Mucosa of rectum (tissue), 2 donors: ENCODE measurements around the gene LIPT2.
A peak's percentile ranks its signal among the peaks of the same experiment; 100 is the strongest.

Source experiments
- H3K27ac ChIP-seq, 2 donors: one replicate each; pipeline ENCODE4 v1.7.0; 2013; ENCODE audit warnings: inconsistent platforms in 2 of 2, low read depth in 2 of 2, low read length in 2 of 2
- H3K27me3 ChIP-seq, 2 donors: one replicate each; pipeline ENCODE4 v1.7.0; 2013; ENCODE audit warnings: low read length in 2 of 2; ENCODE audit not compliant: control insufficient read depth in 2 of 2, insufficient read depth in 2 of 2
- H3K36me3 ChIP-seq, 2 donors: one replicate each; pipeline ENCODE4 v1.7.0; 2013; ENCODE audit warnings: low read length in 2 of 2; ENCODE audit not compliant: control insufficient read depth in 2 of 2, insufficient read depth in 2 of 2
- H3K4me1 ChIP-seq, 2 donors: one replicate each; pipeline ENCODE4 v1.7.0; 2013; ENCODE audit warnings: low read length in 2 of 2, mild to moderate bottlenecking in 1 of 2; ENCODE audit not compliant: control insufficient read depth in 2 of 2, insufficient read depth in 2 of 2
- H3K4me3 ChIP-seq, 2 donors: one replicate each; pipeline ENCODE4 v1.7.0; 2013; ENCODE audit warnings: low read length in 2 of 2
- H3K9ac ChIP-seq, 2 donors: one replicate each; pipeline ENCODE4 v1.7.0; 2013; ENCODE audit warnings: low read length in 2 of 2, low read depth in 1 of 2, mild to moderate bottlenecking in 1 of 2
- H3K9me3 ChIP-seq, 2 donors: one replicate each; pipeline ENCODE4 v1.7.0; 2013; ENCODE audit warnings: low read length in 2 of 2; ENCODE audit not compliant: control insufficient read depth in 2 of 2
- donor health status: healthy.
- donor health status: Normal muscosa, but diverticular disease.

The LIPT2 gene

DNA sequence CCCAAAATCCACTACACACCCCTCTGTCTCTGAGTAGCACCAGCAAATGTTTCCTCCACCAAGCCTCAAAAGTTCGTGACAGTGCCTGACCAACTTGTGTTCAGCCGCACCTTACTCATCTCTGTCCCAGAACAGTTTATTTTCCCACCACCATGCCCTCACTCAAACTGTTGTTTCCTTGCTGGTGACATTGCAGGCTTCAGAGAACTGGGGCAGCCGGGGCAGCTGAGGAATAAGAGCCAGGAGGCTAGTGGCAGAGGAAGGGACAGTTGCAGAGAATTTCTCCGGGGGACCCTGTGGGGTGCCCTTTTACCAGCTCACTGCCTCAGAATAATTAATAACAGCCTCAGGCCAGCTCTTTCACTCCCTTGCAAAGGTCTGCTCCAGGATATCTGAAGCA, 25.5 kb downstream of the LIPT2 start:
- peaks cover 0 to 3% of the 10 kb centered on the region in 2 donors for H3K36me3 ChIP-seq
- H3K27ac ChIP-seq: peak overlapping the region; percentile 80 to 82
- H3K4me1 ChIP-seq: peaks cover 8 to 39% of the 10 kb centered on the region in 2 donors
- H3K4me3 ChIP-seq: no peak overlapping the region
- H3K27me3 ChIP-seq: no peaks in the 10 kb centered on the region
- H3K9ac ChIP-seq: peak overlapping the region in 1 of 2 donors; percentile 82
- no peaks in the 10 kb centered on the region for H3K9me3 ChIP-seq

DNA sequence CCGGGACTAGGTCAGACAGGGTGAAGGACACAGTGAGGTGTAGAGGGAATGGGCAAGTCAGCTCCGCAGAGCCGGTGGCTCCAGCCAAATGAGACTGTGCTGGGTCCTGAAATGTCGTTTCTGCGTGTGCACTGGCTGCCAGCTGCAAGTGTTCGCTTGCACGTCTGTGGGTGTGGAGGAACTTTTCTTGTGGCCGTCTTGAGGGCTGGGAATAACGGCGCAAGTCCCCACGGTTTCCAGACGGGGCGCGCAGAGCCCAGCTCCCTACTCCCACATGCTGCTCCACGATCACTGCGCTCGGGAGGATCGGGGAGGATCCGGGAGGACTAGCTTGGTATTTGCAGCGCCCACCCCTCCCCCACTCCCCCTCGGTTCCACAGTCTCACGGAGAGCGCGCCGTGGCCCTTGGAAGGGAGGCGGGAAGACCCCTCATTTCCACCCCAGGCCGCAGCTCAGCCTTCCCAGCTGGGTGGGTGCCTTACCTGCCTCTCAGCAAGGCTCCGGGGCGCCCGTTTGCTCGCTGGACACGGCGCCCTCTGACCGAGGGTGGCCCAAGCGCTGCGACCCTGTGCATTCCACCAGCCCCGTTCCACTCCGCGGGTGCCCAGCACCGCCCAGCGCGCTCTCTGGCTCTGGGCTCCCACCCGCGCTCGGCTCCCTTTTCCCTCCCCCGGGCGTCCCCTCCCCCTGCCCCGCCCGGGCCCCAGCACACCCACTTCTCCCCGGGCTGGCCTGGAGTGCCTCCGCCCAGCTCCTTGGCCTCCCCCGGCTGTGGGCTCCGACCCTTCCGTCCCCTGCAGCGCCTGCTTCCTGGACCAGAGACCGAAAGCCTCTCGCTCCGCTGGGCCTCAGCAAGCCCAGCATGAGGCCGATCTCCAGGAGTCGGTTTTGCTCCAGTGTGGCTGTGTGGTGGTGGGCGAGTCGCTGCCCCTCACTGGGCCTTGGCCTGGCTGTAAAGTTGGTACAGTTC, 26.3 kb downstream of the LIPT2 start, which contains the start of gene KCNE3:
TSS of gene KCNE3 (minus strand) at position 634 of the 970 bp plus-strand sequence. CDS start 9,986 bp downstream, outside the sequence.
- H3K9ac ChIP-seq: peak within 1 kb of the TSS; percentile 77 to 82
- peaks cover 0 to 3% of the 10 kb centered on the region in 2 donors for H3K36me3 ChIP-seq
- H3K27ac ChIP-seq: peak within 1 kb of the TSS; percentile 80 to 82
- H3K4me1 ChIP-seq: peaks cover 9 to 40% of the 10 kb centered on the region in 2 donors
- no peaks in the 10 kb centered on the region for H3K27me3 ChIP-seq
- peak within 1 kb of the TSS; percentile 73 to 90 for H3K4me3 ChIP-seq
- H3K9me3 ChIP-seq: no peaks in the 10 kb centered on the region

DNA sequence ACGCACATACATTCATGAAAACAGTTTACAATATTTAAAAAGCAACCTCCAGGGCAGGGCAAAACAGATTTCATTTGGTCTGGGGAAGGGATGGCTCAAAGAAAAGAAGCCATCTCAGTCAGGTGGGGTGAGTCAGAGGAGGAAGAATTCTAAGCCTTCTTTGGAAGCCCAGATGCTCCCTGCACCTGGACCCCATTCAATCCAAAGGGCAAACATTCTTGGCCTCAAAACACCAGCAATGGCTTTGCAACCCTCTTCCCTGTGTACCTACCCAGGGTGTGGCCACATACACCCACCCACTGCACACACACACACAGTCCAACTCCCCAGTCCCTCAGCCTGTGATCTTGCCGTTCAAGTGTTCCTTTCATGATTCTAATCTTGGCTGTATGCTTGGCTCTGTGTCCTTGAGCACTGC, 28.2 kb downstream of the LIPT2 start:
- Histone ChIP-seq H3K4me3 (peak overlapping the region; percentile 46 to 73), H3K36me3 (peaks cover 0 to 7% of the 10 kb centered on the region in 2 donors), H3K4me1 (peaks cover 11 to 42% of the 10 kb centered on the region in 2 donors), H3K27ac (peak overlapping the region; percentile 80 to 82), H3K9ac (peak overlapping the region in 1 of 2 donors; percentile 82), H3K27me3 (no peaks in the 10 kb centered on the region), H3K9me3 (no peaks in the 10 kb centered on the region)

DNA sequence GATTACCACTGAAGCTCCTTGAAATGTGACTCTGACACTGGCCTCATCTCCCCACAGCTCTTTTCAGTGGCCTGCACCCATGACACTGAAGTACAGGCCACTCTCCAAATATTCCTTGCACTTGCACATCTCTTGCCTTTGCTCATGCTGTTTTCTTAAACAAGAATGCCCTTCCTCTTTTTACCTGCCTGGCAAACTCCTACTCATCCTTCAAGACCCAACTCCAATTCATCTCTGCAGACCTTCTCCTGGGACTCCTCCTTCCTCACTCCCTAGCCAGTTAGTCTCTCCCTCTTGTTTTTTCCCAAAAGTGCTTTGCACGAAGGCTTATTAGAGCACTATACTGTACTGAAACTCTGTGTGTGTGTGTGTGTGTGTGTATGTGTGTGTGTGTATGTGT, 28.8 kb downstream of the LIPT2 start:
- no peak overlapping the region for H3K9ac ChIP-seq
- H3K27ac ChIP-seq: peak overlapping the region; percentile 80 to 82
- H3K9me3 ChIP-seq: no peaks in the 10 kb centered on the region
- peak overlapping the region; percentile 44 to 46 for H3K4me3 ChIP-seq
- no peaks in the 10 kb centered on the region for H3K27me3 ChIP-seq
- peaks cover 2 to 11% of the 10 kb centered on the region in 2 donors for H3K36me3 ChIP-seq
- H3K4me1 ChIP-seq: peaks cover 11 to 42% of the 10 kb centered on the region in 2 donors

DNA sequence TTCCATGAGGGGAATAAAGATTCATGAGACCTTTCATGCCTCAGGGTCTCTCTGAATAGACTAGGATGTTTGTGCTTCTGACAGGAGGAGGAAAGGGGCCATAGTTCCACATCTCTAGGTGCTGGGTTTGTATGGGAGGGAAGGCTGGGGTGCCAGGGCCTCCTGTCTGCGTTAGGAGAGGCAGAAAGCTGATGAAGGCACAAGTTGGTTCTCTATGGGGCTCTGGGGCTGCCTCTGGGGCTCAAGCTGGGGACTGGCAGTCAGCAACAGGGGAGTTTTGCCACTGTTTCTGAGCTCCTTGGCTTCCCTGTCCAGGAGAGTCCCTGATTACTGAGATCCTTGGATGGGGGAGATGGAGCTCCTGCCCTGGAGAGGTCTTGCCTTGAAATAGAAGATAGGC, 30.3 kb downstream of the LIPT2 start:
- Histone ChIP-seq H3K27ac (no peak overlapping the region), H3K9ac (no peak overlapping the region), H3K9me3 (no peaks in the 10 kb centered on the region), H3K27me3 (no peaks in the 10 kb centered on the region), H3K36me3 (peaks cover 6 to 17% of the 10 kb centered on the region in 2 donors), H3K4me1 (peaks cover 11 to 42% of the 10 kb centered on the region in 2 donors), H3K4me3 (no peak overlapping the region)

DNA sequence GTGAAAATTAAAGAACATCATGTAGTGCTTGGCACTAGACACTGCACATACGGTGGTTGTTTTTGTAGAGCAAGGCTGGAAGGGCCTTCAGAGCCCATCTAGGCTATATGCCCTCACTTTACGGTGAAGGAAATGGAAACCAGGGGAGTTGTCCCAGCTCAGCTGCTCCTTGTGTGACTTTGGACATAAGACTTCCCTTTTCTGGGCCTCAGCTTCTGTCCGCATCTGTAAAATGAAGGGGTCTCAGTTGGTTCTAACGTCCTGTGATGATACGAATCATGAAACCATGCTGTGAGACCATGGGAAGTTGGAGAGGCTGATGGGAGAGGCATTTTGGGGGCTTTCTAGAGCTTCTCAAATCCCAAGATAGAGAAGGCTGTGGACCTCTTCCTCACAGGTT, 30.9 kb downstream of the LIPT2 start:
- Histone ChIP-seq H3K27ac (peak overlapping the region; percentile 12 to 72), H3K4me1 (peaks cover 8 to 39% of the 10 kb centered on the region in 2 donors), H3K27me3 (no peaks in the 10 kb centered on the region), H3K9me3 (no peaks in the 10 kb centered on the region), H3K4me3 (no peak overlapping the region), H3K36me3 (peaks cover 6 to 17% of the 10 kb centered on the region in 2 donors), H3K9ac (no peak overlapping the region)

DNA sequence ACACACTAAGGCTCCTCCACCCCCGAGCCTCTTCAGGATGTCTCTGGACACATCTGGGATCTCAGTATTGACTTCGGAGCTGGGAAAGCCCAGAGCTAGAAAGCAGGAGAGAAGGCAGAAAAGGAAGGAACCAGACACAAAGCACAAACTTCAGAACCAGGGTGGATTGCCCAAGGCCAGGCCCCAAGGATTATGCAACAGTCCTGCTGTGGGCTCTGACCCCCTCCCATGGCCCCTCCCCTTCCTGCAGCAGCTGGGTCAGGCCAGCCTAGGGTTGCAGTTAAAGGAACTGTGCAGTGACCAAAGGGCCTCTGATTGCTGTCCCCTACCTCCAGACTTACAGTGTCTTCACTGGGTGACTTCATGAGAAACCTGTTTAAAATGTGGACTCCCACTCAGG, 31.5 kb downstream of the LIPT2 start:
- Histone ChIP-seq H3K36me3 (peaks cover 11 to 21% of the 10 kb centered on the region in 2 donors), H3K4me1 (peaks cover 7 to 37% of the 10 kb centered on the region in 2 donors), H3K9me3 (no peaks in the 10 kb centered on the region), H3K27me3 (no peaks in the 10 kb centered on the region), H3K9ac (peak overlapping the region in 1 of 2 donors; percentile 26), H3K4me3 (peak overlapping the region in 1 of 2 donors; percentile 45), H3K27ac (peak overlapping the region; percentile 36 to 72)

DNA sequence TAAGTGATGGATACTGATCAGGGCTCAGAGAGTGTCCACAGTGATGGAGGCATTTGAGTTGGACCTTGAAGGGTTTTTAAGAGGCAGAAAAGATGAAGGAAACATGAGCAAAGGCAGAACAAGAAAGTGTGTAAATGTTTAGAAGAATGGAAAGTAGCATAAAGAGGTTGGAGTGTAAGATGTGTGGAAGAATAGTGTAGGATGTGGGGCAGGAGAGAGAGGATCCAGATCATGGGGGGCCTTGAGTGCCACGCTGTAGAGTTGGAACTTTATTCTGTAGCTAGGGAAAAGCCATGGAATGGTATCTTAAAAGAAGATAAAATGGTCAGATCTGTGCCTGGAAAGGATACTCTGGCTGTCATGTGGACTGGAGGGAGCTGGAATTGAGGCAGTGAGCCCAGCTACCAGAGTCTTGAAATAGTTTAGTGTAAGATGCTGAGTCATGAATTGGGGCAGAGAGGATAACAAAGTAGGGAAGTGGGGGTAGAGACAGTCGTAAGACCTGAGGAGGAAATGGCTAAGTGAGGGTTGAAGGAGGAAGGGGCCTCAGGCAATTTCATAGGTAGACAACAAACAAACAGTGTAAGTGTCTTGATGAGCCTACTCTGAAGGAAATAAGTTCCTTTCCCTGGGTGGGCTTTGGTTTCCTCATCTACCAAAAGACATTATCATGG, 32.9 kb downstream of the LIPT2 start:
- H3K4me1 ChIP-seq: peaks cover 7 to 26% of the 10 kb centered on the region in 2 donors
- H3K4me3 ChIP-seq: peak overlapping the region in 1 of 2 donors; percentile 11
- peaks cover 13 to 28% of the 10 kb centered on the region in 2 donors for H3K36me3 ChIP-seq
- H3K27ac ChIP-seq: peak overlapping the region; percentile 6 to 10
- no peaks in the 10 kb centered on the region for H3K9me3 ChIP-seq
- no peak overlapping the region for H3K9ac ChIP-seq
- no peaks in the 10 kb centered on the region for H3K27me3 ChIP-seq

DNA sequence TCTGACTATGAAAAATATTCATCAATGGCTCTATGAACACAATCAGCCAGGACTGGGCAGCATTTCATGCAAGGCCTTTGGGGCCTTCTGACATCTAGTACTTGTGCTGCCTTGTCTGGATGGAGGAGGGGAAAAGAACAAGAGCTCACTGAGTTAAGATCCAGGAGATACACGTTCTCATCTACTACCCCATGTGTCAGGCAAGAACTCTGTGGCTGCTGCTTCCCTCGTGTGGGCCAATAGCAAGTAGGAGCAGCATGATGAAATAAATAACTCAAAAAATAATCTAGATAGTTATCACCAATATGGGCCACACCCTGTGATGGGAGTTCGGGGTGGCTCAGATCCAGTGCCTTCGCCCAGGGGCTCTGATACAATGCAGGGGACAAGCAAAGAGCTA, 33.5 kb downstream of the LIPT2 start:
- Histone ChIP-seq H3K36me3 (peaks cover 13 to 28% of the 10 kb centered on the region in 2 donors), H3K27me3 (no peaks in the 10 kb centered on the region), H3K9me3 (no peaks in the 10 kb centered on the region), H3K4me1 (peaks cover 6 to 21% of the 10 kb centered on the region in 2 donors), H3K9ac (no peak overlapping the region), H3K4me3 (peak overlapping the region in 1 of 2 donors; percentile 11), H3K27ac (no peak overlapping the region)
